Heart left ventricle (tissue), 16 donors: ENCODE data around the gene IGLON5. TPM values are rescaled to one million over a fixed set of nuclear protein-coding genes. Genes with fewer than 3 reads are reported as not detected.

ENCODE experiments used
- ATAC-seq, 4 donors: fragments of 200-7000 bp; cut with Tn5 transposase; one replicate each; pipeline ENCODE4 v1.9.1; 2020 to 2022; ENCODE audit warnings: moderate library complexity in 4 of 4, mild to moderate bottlenecking in 3 of 4, moderate number of reproducible peaks in 1 of 4
- DNase-seq, 5 donors: peaks; one replicate each; pipeline ENCODE4 v3.0.0-alpha.2; 2020
- H3K27ac ChIP-seq, 12 donors: fragments of 200-600 bp; sonication (generic) in 4 of 12; one replicate each; pipeline versions ENCODE4 v1.5.0 to v1.8.0; 2016 to 2022; ENCODE audit warnings: mild to moderate bottlenecking in 2 of 12
- H3K27me3 ChIP-seq, 9 donors: fragments of 200-600 bp; sonication (generic) in 2 of 9; one replicate each; pipeline versions ENCODE4 v1.5.1 to v1.8.0; 2016 to 2022; ENCODE audit warnings: mild to moderate bottlenecking in 3 of 9
- H3K36me3 ChIP-seq, 9 donors: fragments of 200-600 bp; sonication (generic) in 2 of 9; one replicate each; pipeline versions ENCODE4 v1.5.0 to v1.8.0; 2018 to 2022; ENCODE audit warnings: mild to moderate bottlenecking in 2 of 9
- H3K4me1 ChIP-seq, 12 donors: fragments of 200-600 bp; sonication (generic) in 4 of 12; one replicate each; pipeline versions ENCODE4 v1.5.0 to v1.8.0; 2016 to 2022; ENCODE audit warnings: mild to moderate bottlenecking in 3 of 12
- H3K4me3 ChIP-seq, 12 donors: fragments of 200-600 bp; sonication (generic) in 4 of 12; one replicate each; pipeline versions ENCODE4 v1.5.0 to v1.8.0; 2017 to 2022; ENCODE audit warnings: mild to moderate bottlenecking in 9 of 12, moderate library complexity in 4 of 12
- H3K9me3 ChIP-seq, 12 donors: fragments of 200-600 bp; sonication (generic) in 4 of 12; one replicate each; pipeline versions ENCODE4 v1.5.0 to v1.8.0; 2016 to 2022; ENCODE audit warnings: mild to moderate bottlenecking in 1 of 12
- POLR2A ChIP-seq, 2 donors: fragments of 450-650 bp; IDR thresholded peaks; one replicate each; pipeline ENCODE4 v1.6.1; 2017; ENCODE audit warnings: antibody characterized with exemption in 2 of 2, mild to moderate bottlenecking in 2 of 2, moderate library complexity in 2 of 2
- WGBS, 4 donors: extraction: QIAGEN DNeasy Blood & Tissue Kit in 2 of 4; methylation state at CpG; one replicate each; pipeline versions ENCODE4 v1.1.5 to v1.1.7; 2013 to 2018; 5-methylcytosine and 5-hydroxymethylcytosine counted together
- intact Hi-C, 10 donors: fragments of 100-400 bp; cut with DNase I; formaldehyde crosslinking; loops; one replicate each; pipeline versions ENCODE4 v1.11.1 to v1.14.2; 2022
- polyA plus RNA-seq, 2 donors: library from polyadenylated mRNA; stranded (reverse); fragments of 200-250 nt; gene quantifications; one replicate each; pipeline ENCODE4 v1.2.3, GENCODE V29; 2013
- total RNA-seq, 9 donors: library from RNA; depleted of rRNA in 2 of 9; stranded (reverse); fragments of >200 nt in 2 of 9; fragmentation: NEBNext Ultra II Directional in 3 of 9; extraction: Animal tissue kit (Norgen Biotek cat#: 25700) in 3 of 9; gene quantifications; one replicate each; pipeline versions ENCODE4 v1.1.0 to v1.2.4, GENCODE V29; 2016 to 2023
- TF ChIP-seq, protein P1 (sequence below), 12 donors: fragments of 200-600 bp; sonication (generic) in 4 of 12; IDR thresholded peaks; one replicate each; pipeline versions ENCODE4 v1.5.0 to v1.8.0; 2018 to 2022; ENCODE audit warnings: antibody characterized with exemption in 12 of 12, mild to moderate bottlenecking in 5 of 12
- donor health status: ischemic (EF 13 %, LVEDD 7.1; RV severe dilation, severe dysfunction).
- donor health status: healthy with polysubstance abuse.
- donor health status: DM: no; HTN: yes; CAD: no.
- donor health status: DM: no; HTN: no; CAD: no.
- donor health status: ischemic (EF 25% LVEDD 6.9; RV normal size, moderate dysfunction).
- donor health status: ischemic (EF 25% LVEDD 5.7; RV mildly dilated, moderate dysfunction).
- donor health status: healthy.
- donor health status: DM: yes; HTN: yes; CAD: no.
- donor health status: ischemic (EF 35%, LVEDD 5.7; RV mildly dilated, moderate dysfunction).
- donor health status: nonischemic (EF 11% LVEDD 7.7; RV severe dilation, severe dysfunction).
- donor health status: DM: yes; HTN: yes; CAD: no.
- donor health status: PGD.
- donor health status: ischemic (EF 29% LVEDD 5.4; RV normal size, mild dysfunction).
- donor health status: nonischemic (EF 23%, LVEDD 6.1; RV moderate dilation, normal function).

The IGLON5 gene
- total and polyA plus RNA-seq, 11 donors, result 0.09 to 0.10 TPM; not detected in 9

DNA sequence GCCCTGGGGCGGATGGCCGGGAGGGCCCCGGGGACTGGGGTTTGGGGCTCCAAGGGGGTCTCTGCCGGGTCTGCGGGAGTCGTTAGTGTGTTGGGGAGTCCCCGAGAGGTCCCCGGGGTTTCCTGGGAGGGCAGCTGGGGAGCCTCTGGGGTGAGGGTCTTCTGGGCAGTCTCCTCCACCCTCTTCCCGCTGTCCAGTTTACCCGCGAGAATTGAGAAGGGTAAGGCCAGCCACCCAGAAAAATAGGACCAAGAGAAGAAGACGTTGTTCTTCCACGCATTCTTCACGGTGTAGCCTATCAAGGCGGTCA, 55.8 kb downstream of the IGLON5 start:
- TF ChIP-seq, protein P1, sequence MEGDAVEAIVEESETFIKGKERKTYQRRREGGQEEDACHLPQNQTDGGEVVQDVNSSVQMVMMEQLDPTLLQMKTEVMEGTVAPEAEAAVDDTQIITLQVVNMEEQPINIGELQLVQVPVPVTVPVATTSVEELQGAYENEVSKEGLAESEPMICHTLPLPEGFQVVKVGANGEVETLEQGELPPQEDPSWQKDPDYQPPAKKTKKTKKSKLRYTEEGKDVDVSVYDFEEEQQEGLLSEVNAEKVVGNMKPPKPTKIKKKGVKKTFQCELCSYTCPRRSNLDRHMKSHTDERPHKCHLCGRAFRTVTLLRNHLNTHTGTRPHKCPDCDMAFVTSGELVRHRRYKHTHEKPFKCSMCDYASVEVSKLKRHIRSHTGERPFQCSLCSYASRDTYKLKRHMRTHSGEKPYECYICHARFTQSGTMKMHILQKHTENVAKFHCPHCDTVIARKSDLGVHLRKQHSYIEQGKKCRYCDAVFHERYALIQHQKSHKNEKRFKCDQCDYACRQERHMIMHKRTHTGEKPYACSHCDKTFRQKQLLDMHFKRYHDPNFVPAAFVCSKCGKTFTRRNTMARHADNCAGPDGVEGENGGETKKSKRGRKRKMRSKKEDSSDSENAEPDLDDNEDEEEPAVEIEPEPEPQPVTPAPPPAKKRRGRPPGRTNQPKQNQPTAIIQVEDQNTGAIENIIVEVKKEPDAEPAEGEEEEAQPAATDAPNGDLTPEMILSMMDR (IDR thresholded peaks at IDR 0.05), result no peak
- peak; percentile 64 to 92 for TF ChIP-seq POLR2A (IDR thresholded peaks at IDR 0.05)
- Histone ChIP-seq H3K4me3 (peak overlapping the region; percentile 64 to 94 (median 78)), H3K9me3 (no peaks in the 10 kb centered on the region), H3K4me1 (peaks cover 2 to 43% (median 22%) of the 10 kb centered on the region in 12 donors), H3K27me3 (no peaks in the 10 kb centered on the region), H3K36me3 (no peaks in the 10 kb centered on the region), H3K27ac (peak overlapping the region; percentile 84 to 98 (median 96))
- WGBS, 4 donors, result 0 to 1% (median 1%) methylated on average over 1 to 15 of the region's 15 CpGs
- no peak for ATAC-seq
- intact Hi-C loops, result loop anchor here in 6 of 10 donors (1.0 to 10.0 kb wide), 6 partner anchors 27 to 428 kb away; partner anchors contain the start of gene FPR3 (in 1 of the 6)
- DNase-seq, result peak in 4 of 5 donors; percentile 31 to 71 (median 48)

GRCh38 chr19:51367565-51368365, 56.3 kb downstream of the IGLON5 start:
- intact Hi-C loops, result loop anchor here in 6 of 10 donors (1.0 to 10.0 kb wide), 7 partner anchors 25 to 427 kb away; partner anchors contain the start of gene FPR3 (in 1 of the 6)

GRCh38 chr19:51368366-51369282, 57.2 kb downstream of the IGLON5 start, which contains the start of gene CLDND2:
TSS of gene CLDND2 (minus strand) at chr19:51369003. CDS start at chr19:51368577, 426 bp downstream.
- Histone ChIP-seq H3K27me3 (no peaks in the 10 kb centered on the region), H3K4me3 (peak within 1 kb of the TSS; percentile 61 to 94 (median 78)), H3K36me3 (no peaks in the 10 kb centered on the region), H3K4me1 (peaks cover 2 to 47% (median 19%) of the 10 kb centered on the region in 12 donors), H3K9me3 (no peaks in the 10 kb centered on the region), H3K27ac (peak within 1 kb of the TSS; percentile 61 to 98 (median 95))
- ATAC-seq, result no peak
- intact Hi-C loops, result loop anchor here in 4 of 10 donors (2.0 to 10.0 kb wide), 4 partner anchors 24 to 426 kb away; partner anchors contain the start of gene FPR3 (in 1 of the 4)
- DNase-seq, result no peak
- 65 to 71% (median 67%) methylated on average over 20 to 23 of the region's 23 CpGs for WGBS, 4 donors
- TF ChIP-seq, protein P1 (IDR thresholded peaks at IDR 0.05), result no peak
- no peak for TF ChIP-seq POLR2A (IDR thresholded peaks at IDR 0.05)

More at GRCh38 chr19:51367565-51368365, 56.3 kb downstream of the IGLON5 start:
- TF ChIP-seq, protein P1 (IDR thresholded peaks at IDR 0.05), result peak in 2 of 12 donors; percentile 8 to 9
- TF ChIP-seq POLR2A (IDR thresholded peaks at IDR 0.05), result peak in 1 of 2 donors; percentile 67
- peak; percentile 90 to 94 (median 94) for ATAC-seq
- H3K36me3 ChIP-seq, result no peaks in the 10 kb centered on the region
- H3K4me3 ChIP-seq, result peak overlapping the region; percentile 61 to 94 (median 78)
- peak; percentile 99 to 100 (median 100) for DNase-seq
- peaks cover 2 to 43% (median 20%) of the 10 kb centered on the region in 12 donors for H3K4me1 ChIP-seq
- peak overlapping the region; percentile 61 to 98 (median 96) for H3K27ac ChIP-seq
- 1 to 3% (median 1%) methylated on average over 23 to 64 of the region's 64 CpGs for WGBS, 4 donors
- H3K27me3 ChIP-seq, result no peaks in the 10 kb centered on the region
- H3K9me3 ChIP-seq, result no peaks in the 10 kb centered on the region
